ENCODE data around the gene CNTN1.

- TF ChIP-seq EP300 (IDR thresholded peaks at IDR 0.05): no peak
- no peak for TF ChIP-seq POLR2A (IDR thresholded peaks at IDR 0.05)
- no peak for TF ChIP-seq CTCF (IDR thresholded peaks at IDR 0.05)
These were observed 38.0 kb downstream of the CNTN1 start for GRCh38 chr12:40730281-40730680.

All from ovary (tissue), 3 donors.